ENCODE data around the gene NRXN2.

NRXN2 gene

DNA sequence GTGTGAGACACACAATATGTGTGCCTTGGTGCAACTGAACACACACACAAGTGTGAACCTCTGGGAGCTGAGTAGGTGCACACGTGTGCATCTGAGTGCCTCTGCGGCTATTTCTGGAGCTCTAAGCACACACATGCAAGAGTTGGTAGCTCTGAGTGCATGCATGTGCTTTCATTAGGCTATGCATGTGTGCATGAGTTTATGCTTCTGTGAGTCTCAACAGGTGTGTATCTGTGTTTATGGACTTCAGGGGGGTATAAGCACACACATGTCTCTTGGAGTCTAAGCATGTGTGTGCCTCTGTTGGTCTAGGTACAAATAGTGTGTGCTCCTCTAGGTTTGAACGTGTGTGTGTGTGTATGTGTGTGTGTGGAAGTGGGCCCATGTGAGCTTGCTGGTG, 106.2 kb downstream of the NRXN2 start:
- no peak for TF ChIP-seq CEBPB (IDR thresholded peaks at IDR 0.05)
- TF ChIP-seq TAF1 (IDR thresholded peaks at IDR 0.05; ENCODE audit: low read depth) = no peak
- TF ChIP-seq REST (IDR thresholded peaks at IDR 0.05; ENCODE audit: low read depth) = no peak
- no peak for TF ChIP-seq FOXM1 (IDR thresholded peaks at IDR 0.05; ENCODE audit: borderline replicate concordance, low read depth)
- no peak for TF ChIP-seq EGR1 (IDR thresholded peaks at IDR 0.05)
- TF ChIP-seq TEAD4 (IDR thresholded peaks at IDR 0.05) = no peak
- no peak for TF ChIP-seq RAD21 (IDR thresholded peaks at IDR 0.05; ENCODE audit: low read depth)

- no peak for TF ChIP-seq TEAD4 (IDR thresholded peaks at IDR 0.05)
- no peak for TF ChIP-seq ZBTB7A (IDR thresholded peaks at IDR 0.05; ENCODE audit: low read depth)
- no peak for TF ChIP-seq YY1 (IDR thresholded peaks at IDR 0.05; ENCODE audit: low read depth)
- no peak for TF ChIP-seq REST (IDR thresholded peaks at IDR 0.05; ENCODE audit: low read depth)
- no peak for TF ChIP-seq EP300 (IDR thresholded peaks at IDR 0.05; ENCODE audit: borderline replicate concordance)
- no peak for TF ChIP-seq FOXM1 (IDR thresholded peaks at IDR 0.05; ENCODE audit: borderline replicate concordance, low read depth)
- no peak for TF ChIP-seq USF1 (IDR thresholded peaks at IDR 0.05)
- TF ChIP-seq, protein P1, sequence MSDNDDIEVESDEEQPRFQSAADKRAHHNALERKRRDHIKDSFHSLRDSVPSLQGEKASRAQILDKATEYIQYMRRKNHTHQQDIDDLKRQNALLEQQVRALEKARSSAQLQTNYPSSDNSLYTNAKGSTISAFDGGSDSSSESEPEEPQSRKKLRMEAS (IDR thresholded peaks at IDR 0.05) = no peak
- TF ChIP-seq CEBPB (IDR thresholded peaks at IDR 0.05) = no peak
- no peak for TF ChIP-seq NFIC (IDR thresholded peaks at IDR 0.05)
- TF ChIP-seq CREB1 (IDR thresholded peaks at IDR 0.05; ENCODE audit: low read depth) = no peak
- TF ChIP-seq TAF1 (IDR thresholded peaks at IDR 0.05; ENCODE audit: low read depth) = no peak
- no peak for TF ChIP-seq EGR1 (IDR thresholded peaks at IDR 0.05)
- TF ChIP-seq TCF12 (IDR thresholded peaks at IDR 0.05; ENCODE audit: low read depth) = no peak
- TF ChIP-seq RAD21 (IDR thresholded peaks at IDR 0.05; ENCODE audit: low read depth) = no peak
Observed at GRCh38 chr11:64614917-64615316, 108.1 kb downstream of the NRXN2 start.

DNA sequence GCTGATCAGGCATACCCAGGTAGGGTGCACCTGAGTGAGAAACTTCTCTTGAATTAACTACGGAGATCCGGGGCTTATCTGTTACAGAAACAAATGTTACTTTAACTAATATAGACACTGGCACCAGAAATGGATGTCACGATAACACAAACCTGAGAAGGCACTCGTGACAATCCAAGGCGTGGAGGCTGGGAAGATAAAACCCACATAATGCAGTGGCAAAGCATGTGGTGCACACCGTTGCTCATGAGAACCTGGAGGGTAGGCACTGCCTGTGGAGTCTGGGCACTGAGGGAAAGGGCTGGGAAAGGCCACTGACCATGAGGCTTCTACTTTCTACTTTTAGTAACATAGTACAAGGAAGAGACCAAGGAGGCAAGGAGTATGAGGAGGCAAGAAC, 109.3 kb downstream of the NRXN2 start:
- no peak for TF ChIP-seq CEBPB (IDR thresholded peaks at IDR 0.05)
- no peak for TF ChIP-seq TCF12 (IDR thresholded peaks at IDR 0.05; ENCODE audit: low read depth)
- TF ChIP-seq RAD21 (IDR thresholded peaks at IDR 0.05; ENCODE audit: low read depth) = no peak
- no peak for TF ChIP-seq YY1 (IDR thresholded peaks at IDR 0.05; ENCODE audit: low read depth)
- no peak for TF ChIP-seq NFIC (IDR thresholded peaks at IDR 0.05)
- no peak for TF ChIP-seq REST (IDR thresholded peaks at IDR 0.05; ENCODE audit: low read depth)
- no peak for TF ChIP-seq TEAD4 (IDR thresholded peaks at IDR 0.05)
- no peak for TF ChIP-seq USF1 (IDR thresholded peaks at IDR 0.05)
- TF ChIP-seq EP300 (IDR thresholded peaks at IDR 0.05; ENCODE audit: borderline replicate concordance) = no peak
- TF ChIP-seq FOXM1 (IDR thresholded peaks at IDR 0.05; ENCODE audit: borderline replicate concordance, low read depth) = no peak
- TF ChIP-seq ZBTB7A (IDR thresholded peaks at IDR 0.05; ENCODE audit: low read depth) = no peak
- no peak for TF ChIP-seq EGR1 (IDR thresholded peaks at IDR 0.05)
- TF ChIP-seq TAF1 (IDR thresholded peaks at IDR 0.05; ENCODE audit: low read depth) = no peak
- TF ChIP-seq, protein P1 (IDR thresholded peaks at IDR 0.05) = no peak

DNA sequence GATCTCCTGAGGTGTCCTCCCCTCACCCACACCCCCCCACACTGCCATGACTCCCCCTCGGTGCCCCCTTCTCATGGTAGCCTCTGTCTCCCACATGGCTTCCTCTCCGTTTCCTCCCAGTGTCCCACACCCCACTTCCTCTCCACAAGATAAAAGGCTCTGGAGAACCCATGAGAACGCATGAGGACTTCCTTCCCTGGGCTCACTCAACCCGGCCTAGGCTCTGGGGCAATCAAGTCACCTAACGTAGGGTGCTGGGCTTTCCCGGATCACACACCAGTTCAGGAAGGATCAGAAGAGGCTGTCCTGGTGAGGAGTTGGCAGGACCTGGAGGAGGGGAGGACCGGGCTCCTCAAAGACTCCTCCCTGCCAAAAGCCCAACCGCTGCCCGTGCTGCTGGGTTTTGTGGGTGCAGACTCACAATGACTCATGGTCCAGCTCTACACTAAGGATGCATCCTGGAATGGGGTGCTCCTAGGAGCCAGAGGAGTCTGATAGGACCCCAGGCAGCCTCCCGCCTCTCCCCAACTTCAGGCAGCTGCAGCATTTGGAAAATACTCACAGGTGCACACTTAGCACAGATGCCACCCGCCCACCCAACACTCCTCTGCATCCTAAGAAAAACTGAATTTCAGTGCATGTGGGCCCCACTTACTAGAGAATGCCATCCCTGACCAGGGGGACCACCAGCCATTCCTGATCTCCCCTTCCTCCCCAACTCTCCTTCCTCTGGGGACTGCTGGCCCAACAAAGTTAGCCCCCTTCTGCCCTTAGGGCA, 110.9 kb downstream of the NRXN2 start:
- TF ChIP-seq RAD21 (IDR thresholded peaks at IDR 0.05; ENCODE audit: low read depth) (no peak), TEAD4 (IDR thresholded peaks at IDR 0.05) (no peak), CEBPB (IDR thresholded peaks at IDR 0.05) (no peak), YY1 (IDR thresholded peaks at IDR 0.05; ENCODE audit: low read depth) (no peak)

Data from Ishikawa (cell line).